ENCODE measurements around the gene FAM111B.
"Not testable (repeated sequence)": the region's sequence is repeated elsewhere in the genome, so short reads cannot be mapped to it uniquely, and the experiment has no call there.

DNA sequence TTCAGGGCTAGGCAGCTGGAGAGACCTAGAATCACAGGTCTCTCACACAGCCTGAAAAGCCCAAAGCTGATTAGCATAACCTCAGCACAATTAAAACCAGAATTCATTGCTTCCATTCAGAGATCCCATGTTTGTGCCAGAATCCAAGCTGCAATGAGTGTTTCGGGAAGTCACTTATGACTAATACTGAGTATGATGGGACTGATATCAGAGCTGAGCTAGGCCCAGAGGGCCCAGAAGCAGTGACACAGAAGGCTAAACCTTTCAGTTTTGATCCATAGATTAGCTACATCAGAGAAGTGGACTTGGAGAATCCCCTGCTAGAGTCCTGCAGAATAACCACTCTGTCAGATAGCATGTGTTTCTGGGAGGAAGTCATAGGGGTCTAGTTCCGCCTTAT lies 26.6 kb upstream of the FAM111B start:
- TF ChIP-seq, protein P1, sequence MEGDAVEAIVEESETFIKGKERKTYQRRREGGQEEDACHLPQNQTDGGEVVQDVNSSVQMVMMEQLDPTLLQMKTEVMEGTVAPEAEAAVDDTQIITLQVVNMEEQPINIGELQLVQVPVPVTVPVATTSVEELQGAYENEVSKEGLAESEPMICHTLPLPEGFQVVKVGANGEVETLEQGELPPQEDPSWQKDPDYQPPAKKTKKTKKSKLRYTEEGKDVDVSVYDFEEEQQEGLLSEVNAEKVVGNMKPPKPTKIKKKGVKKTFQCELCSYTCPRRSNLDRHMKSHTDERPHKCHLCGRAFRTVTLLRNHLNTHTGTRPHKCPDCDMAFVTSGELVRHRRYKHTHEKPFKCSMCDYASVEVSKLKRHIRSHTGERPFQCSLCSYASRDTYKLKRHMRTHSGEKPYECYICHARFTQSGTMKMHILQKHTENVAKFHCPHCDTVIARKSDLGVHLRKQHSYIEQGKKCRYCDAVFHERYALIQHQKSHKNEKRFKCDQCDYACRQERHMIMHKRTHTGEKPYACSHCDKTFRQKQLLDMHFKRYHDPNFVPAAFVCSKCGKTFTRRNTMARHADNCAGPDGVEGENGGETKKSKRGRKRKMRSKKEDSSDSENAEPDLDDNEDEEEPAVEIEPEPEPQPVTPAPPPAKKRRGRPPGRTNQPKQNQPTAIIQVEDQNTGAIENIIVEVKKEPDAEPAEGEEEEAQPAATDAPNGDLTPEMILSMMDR (conservative IDR thresholded peaks at IDR 0.05; ENCODE audit: low read depth, low read length) = not testable (repeated sequence)
- TF ChIP-seq EZH2 (IDR thresholded peaks at IDR 0.05; ENCODE audit: low read length, unreplicated experiment); EZH2phosphoT487 (IDR thresholded peaks at IDR 0.05; ENCODE audit: borderline replicate concordance, low read length): not testable (repeated sequence)
